ENCODE results near the gene S100Z.

- TF ChIP-seq POLR2A (IDR thresholded peaks at IDR 0.05) = no peak
- no peak for TF ChIP-seq CTCF (IDR thresholded peaks at IDR 0.05)
Measured at GRCh38 chr5:76954383-76954763, 104.6 kb downstream of the S100Z start.

All from heart left ventricle (tissue), 13 donors.